Endodermal cell (in vitro differentiated cells): Measurements from ENCODE around the gene TM2D3. TPM values are rescaled to one million over a fixed set of nuclear protein-coding genes. Genes with fewer than 3 reads are reported as not detected.
A peak's percentile ranks its signal among the peaks of the same experiment; 100 is the strongest.
"Not testable (repeated sequence)": the region's sequence is repeated elsewhere in the genome, so short reads cannot be mapped to it uniquely, and the experiment has no call there.

Experiments
- DNase-seq: peaks from one replicate; pipeline ENCODE4 v3.0.0-alpha.2; 2017
- H3K27ac ChIP-seq: 2 replicates; pipeline ENCODE4 v1.5.1; 2013; ENCODE audit warnings: mild to moderate bottlenecking, low read depth, low read length, moderate library complexity
- H3K27me3 ChIP-seq: 2 replicates; pipeline ENCODE4 v1.6.1; 2013; ENCODE audit warnings: mild to moderate bottlenecking, low read length, moderate library complexity; ENCODE audit not compliant: insufficient read depth, control insufficient read depth, poor library complexity, severe bottlenecking
- H3K36me3 ChIP-seq: 2 replicates; pipeline ENCODE4 v1.7.0; 2013; ENCODE audit warnings: mild to moderate bottlenecking, low read length, moderate library complexity; ENCODE audit not compliant: control insufficient read depth, insufficient read depth
- H3K4me1 ChIP-seq: one replicate; pipeline ENCODE4 v1.7.0; 2013; ENCODE audit warnings: low read length; ENCODE audit not compliant: control insufficient read depth, insufficient read depth
- H3K4me3 ChIP-seq: 2 replicates; pipeline ENCODE4 v1.5.1; 2013; ENCODE audit warnings: mild to moderate bottlenecking, low read length, moderate library complexity
- H3K9ac ChIP-seq: 2 replicates; pipeline ENCODE4 v1.6.1; 2013; ENCODE audit warnings: mild to moderate bottlenecking, low read length, moderate library complexity; ENCODE audit not compliant: poor library complexity, severe bottlenecking; ENCODE audit errors: extremely low read depth
- H3K9me3 ChIP-seq: 2 replicates; pipeline ENCODE4 v1.6.1; 2013; ENCODE audit warnings: mild to moderate bottlenecking, low read length, moderate library complexity; ENCODE audit not compliant: control insufficient read depth
- H3K27ac Mint-ChIP-seq: 2 replicates; pipeline ENCODE4 v1.8.0; 2020; ENCODE audit warnings: mixed read lengths
- H3K27me3 Mint-ChIP-seq: 2 replicates; pipeline ENCODE4 v1.8.0; 2021; ENCODE audit warnings: mild to moderate bottlenecking, mixed read lengths; ENCODE audit not compliant: insufficient read depth
- H3K36me3 Mint-ChIP-seq: 2 replicates; pipeline ENCODE4 v1.8.0; 2020; ENCODE audit warnings: low read depth, mixed read lengths
- H3K4me1 Mint-ChIP-seq: 2 replicates; pipeline ENCODE4 v1.8.0; 2020; ENCODE audit warnings: mixed read lengths
- H3K4me3 Mint-ChIP-seq: 2 replicates; pipeline ENCODE4 v1.8.0; 2020; ENCODE audit warnings: mild to moderate bottlenecking, moderate library complexity, mixed read lengths
- H3K9me3 Mint-ChIP-seq: 2 replicates; pipeline ENCODE4 v1.8.0; 2020; ENCODE audit warnings: mild to moderate bottlenecking, mixed read lengths
- WGBS, 2 experiments: methylation state at CpG; one replicate each; pipeline versions ENCODE4 v1.1.5 to v1.1.7; 2013; ENCODE audit warnings: missing lambda C conversion rate in 2 of 2, mixed read lengths in 1 of 2; ENCODE audit not compliant: insufficient coverage in 1 of 2, insufficient read length in 1 of 2; 5-methylcytosine and 5-hydroxymethylcytosine counted together
- total RNA-seq, 2 donors: library from RNA; stranded (reverse); fragmentation: NEBNext Ultra II Directional in 1 of 2; extraction: Animal tissue kit (Norgen Biotek cat#: 25700) in 1 of 2; gene quantifications; 2 replicates in 1 of 2; 3 replicates in 1 of 2; pipeline ENCODE4 v1.2.1, GENCODE V29; 2021
- TF ChIP-seq, protein P1 (sequence below): fragments of 200-600 bp; sonication (generic); conservative IDR thresholded peaks from 2 replicates; pipeline ENCODE4 v1.5.0; 2021; ENCODE audit warnings: antibody characterized with exemption, mild to moderate bottlenecking

TM2D3 gene
- total RNA-seq, 2 donors from 2014 or later = 33.4 to 34.0 TPM

DNA sequence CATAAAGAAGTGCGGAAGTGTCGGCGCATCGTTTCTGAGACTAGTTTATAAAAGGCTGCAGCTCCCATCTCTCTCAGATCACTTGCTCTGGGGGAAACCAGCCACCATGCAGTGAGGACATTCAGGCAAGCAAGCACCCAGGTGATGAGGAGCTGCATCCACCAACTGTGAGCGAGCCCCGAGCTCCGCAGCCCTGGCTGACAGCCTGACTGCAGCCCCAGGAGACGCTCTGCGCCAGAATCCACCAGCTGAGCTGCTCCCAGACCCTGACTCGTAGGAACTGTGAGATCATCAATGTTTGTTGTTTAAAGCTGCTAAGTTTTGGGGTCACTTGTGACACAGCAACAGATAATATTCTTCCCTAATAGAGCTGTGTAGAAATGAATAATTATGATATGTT is 5.0 kb upstream of the TM2D3 start:
- Histone ChIP-seq H3K9me3 (no peaks in the 10 kb centered on the region), H3K9ac (no peak overlapping the region), H3K36me3 (no peaks in the 10 kb centered on the region), H3K4me1 (no peaks in the 10 kb centered on the region), H3K27me3 (no peaks in the 10 kb centered on the region), H3K27ac (no peak overlapping the region), H3K4me3 (no peak overlapping the region)
- H3K27me3 Mint-ChIP-seq = no peaks in the 10 kb centered on the region
- H3K9me3 Mint-ChIP-seq = no peaks in the 10 kb centered on the region
- no peak overlapping the region for H3K27ac Mint-ChIP-seq
- peaks cover 13% of the 10 kb centered on the region for H3K36me3 Mint-ChIP-seq
- no peaks in the 10 kb centered on the region for H3K4me1 Mint-ChIP-seq
- 94 to 100% methylated on average over 6 to 10 of the region's 10 CpGs for WGBS, 2 experiments
- H3K4me3 Mint-ChIP-seq = no peak overlapping the region
- DNase-seq = no peak
- TF ChIP-seq, protein P1, sequence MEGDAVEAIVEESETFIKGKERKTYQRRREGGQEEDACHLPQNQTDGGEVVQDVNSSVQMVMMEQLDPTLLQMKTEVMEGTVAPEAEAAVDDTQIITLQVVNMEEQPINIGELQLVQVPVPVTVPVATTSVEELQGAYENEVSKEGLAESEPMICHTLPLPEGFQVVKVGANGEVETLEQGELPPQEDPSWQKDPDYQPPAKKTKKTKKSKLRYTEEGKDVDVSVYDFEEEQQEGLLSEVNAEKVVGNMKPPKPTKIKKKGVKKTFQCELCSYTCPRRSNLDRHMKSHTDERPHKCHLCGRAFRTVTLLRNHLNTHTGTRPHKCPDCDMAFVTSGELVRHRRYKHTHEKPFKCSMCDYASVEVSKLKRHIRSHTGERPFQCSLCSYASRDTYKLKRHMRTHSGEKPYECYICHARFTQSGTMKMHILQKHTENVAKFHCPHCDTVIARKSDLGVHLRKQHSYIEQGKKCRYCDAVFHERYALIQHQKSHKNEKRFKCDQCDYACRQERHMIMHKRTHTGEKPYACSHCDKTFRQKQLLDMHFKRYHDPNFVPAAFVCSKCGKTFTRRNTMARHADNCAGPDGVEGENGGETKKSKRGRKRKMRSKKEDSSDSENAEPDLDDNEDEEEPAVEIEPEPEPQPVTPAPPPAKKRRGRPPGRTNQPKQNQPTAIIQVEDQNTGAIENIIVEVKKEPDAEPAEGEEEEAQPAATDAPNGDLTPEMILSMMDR = no peak

DNA sequence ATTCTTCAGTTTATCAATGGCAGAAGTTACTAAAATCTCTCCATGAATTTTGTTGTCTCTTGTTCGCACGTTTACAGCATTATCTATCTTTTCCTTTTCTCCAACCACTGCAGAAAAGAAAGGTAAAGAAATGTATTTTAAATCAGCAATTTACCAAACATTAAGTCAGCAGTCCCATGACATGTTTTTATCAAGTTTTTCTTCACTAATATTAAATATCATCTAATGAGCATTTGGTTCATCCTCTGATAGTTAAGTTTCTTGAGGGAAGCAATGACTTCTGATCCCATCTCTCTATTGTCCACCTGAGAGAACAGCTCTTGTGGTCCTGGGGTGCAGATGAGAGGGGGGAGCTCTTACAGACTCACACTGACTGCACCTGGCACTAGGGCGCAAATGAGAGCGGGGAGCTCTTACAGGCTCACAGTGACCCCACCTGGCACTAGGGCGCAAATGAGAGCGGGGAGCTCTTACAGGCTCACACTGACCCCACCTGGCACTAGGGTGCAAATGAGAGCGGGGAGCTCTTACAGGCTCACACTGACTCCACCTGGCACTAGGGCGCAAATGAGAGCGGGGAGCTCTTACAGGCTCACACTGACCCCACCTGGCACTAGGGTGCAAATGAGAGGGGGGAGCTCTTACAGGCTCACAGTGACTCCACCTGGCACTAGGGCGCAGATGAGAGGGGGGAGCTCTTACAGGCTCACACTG is 2.6 kb upstream of the TM2D3 start:
- not testable (repeated sequence) for H3K36me3 Mint-ChIP-seq, H3K9me3 ChIP-seq, H3K27ac ChIP-seq, H3K27ac Mint-ChIP-seq, H3K4me3 ChIP-seq, H3K4me1 Mint-ChIP-seq, H3K4me3 Mint-ChIP-seq, H3K9me3 Mint-ChIP-seq, H3K27me3 Mint-ChIP-seq, H3K36me3 ChIP-seq, H3K4me1 ChIP-seq, H3K9ac ChIP-seq, H3K27me3 ChIP-seq, DNase-seq
- TF ChIP-seq, protein P1 = peak; percentile 29
- WGBS, 2 experiments = 92 to 98% methylated on average over 2 to 10 of the region's 10 CpGs

DNA sequence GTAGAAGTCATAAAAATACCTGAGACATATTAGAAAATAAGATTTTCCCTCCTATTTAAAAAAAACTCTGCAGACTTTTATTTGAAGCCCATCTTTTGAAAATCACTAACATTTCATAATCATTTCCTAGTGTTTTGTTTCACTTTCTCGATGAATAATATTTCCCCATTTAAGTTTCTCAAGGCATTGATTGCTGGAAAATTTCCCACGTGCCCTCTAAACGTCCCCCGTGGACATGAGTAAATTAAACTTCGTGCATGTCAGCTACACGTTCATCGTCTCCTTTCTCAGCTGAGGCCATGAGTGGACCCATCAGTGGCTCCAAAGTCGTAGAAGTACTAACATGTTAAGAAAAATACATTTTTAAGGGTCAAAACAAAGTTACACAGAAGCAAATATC is 2.0 kb upstream of the TM2D3 start:
- 92 to 94% methylated on average over 7 to 8 of the region's 8 CpGs for WGBS, 2 experiments
- no peaks in the 10 kb centered on the region for H3K27me3 ChIP-seq
- Mint-ChIP-seq H3K9me3 (no peaks in the 10 kb centered on the region), H3K36me3 (peaks cover 12% of the 10 kb centered on the region), H3K4me3 (no peak overlapping the region), H3K4me1 (peaks cover 5% of the 10 kb centered on the region), H3K27ac (no peak overlapping the region), H3K27me3 (no peaks in the 10 kb centered on the region)
- H3K27ac ChIP-seq = no peak overlapping the region
- no peaks in the 10 kb centered on the region for H3K9me3 ChIP-seq
- H3K4me3 ChIP-seq = no peak overlapping the region
- no peaks in the 10 kb centered on the region for H3K4me1 ChIP-seq
- peaks cover 5% of the 10 kb centered on the region for H3K36me3 ChIP-seq
- H3K9ac ChIP-seq = no peak overlapping the region
- no peak for DNase-seq
- TF ChIP-seq, protein P1 = no peak
